Stimulated activated CD4-positive, alpha-beta T cell treated with anti-CD3 and anti-CD28 coated beads, Interleukin-4, amount 100 ng/mL, for 1 hour (primary cell): Measurements from ENCODE around the gene SH3RF3.

Experiments used
- DNase-seq: peaks from one replicate; pipeline ENCODE4 v3.0.0-alpha.2; 2020

SH3RF3 gene

GRCh38 chr2:109442715-109443319, 313.8 kb downstream of the SH3RF3 start:
- DNase-seq = no peak

GRCh38 chr2:109444916-109445315, 315.9 kb downstream of the SH3RF3 start:
- no peak for DNase-seq

GRCh38 chr2:109446278-109447131, 317.5 kb downstream of the SH3RF3 start:
- DNase-seq = no peak

GRCh38 chr2:109447251-109447661, 318.3 kb downstream of the SH3RF3 start:
- DNase-seq = no peak

- DNase-seq = no peak
Observed at GRCh38 chr2:109447776-109448175, 318.8 kb downstream of the SH3RF3 start.

- DNase-seq = no peak
Observed at GRCh38 chr2:109448207-109448606, 319.2 kb downstream of the SH3RF3 start.

GRCh38 chr2:109448946-109449788, 320.2 kb downstream of the SH3RF3 start:
- no peak for DNase-seq

- no peak for DNase-seq
Observed at GRCh38 chr2:109450574-109451273, 321.7 kb downstream of the SH3RF3 start.

- DNase-seq = no peak
Observed at GRCh38 chr2:109451671-109452070, 322.7 kb downstream of the SH3RF3 start.

- no peak for DNase-seq
Observed at GRCh38 chr2:109452318-109453305, 323.6 kb downstream of the SH3RF3 start.

GRCh38 chr2:109453371-109453995, 324.5 kb downstream of the SH3RF3 start:
- no peak for DNase-seq

GRCh38 chr2:109454304-109454703, 325.3 kb downstream of the SH3RF3 start:
- DNase-seq = no peak

- DNase-seq = no peak
Observed at GRCh38 chr2:109454765-109455394, 325.9 kb downstream of the SH3RF3 start.

- no peak for DNase-seq
Observed at GRCh38 chr2:109455731-109456691, 327.0 kb downstream of the SH3RF3 start.

GRCh38 chr2:109456776-109457175, 327.8 kb downstream of the SH3RF3 start:
- DNase-seq = no peak

- DNase-seq = no peak
Observed at GRCh38 chr2:109457366-109457765, 328.4 kb downstream of the SH3RF3 start.

- DNase-seq = no peak
Observed at GRCh38 chr2:109457794-109458193, 328.8 kb downstream of the SH3RF3 start.

GRCh38 chr2:109458512-109458911, 329.5 kb downstream of the SH3RF3 start:
- no peak for DNase-seq

GRCh38 chr2:109459485-109459884, 330.5 kb downstream of the SH3RF3 start:
- DNase-seq = no peak
